ENCODE results near the gene RFPL4AL1. TPM values are rescaled to one million over a fixed set of nuclear protein-coding genes. Genes with fewer than 3 reads are reported as not detected.

RFPL4AL1 gene
- total RNA-seq, 1 donor from 2014 or later, result not detected

DNA sequence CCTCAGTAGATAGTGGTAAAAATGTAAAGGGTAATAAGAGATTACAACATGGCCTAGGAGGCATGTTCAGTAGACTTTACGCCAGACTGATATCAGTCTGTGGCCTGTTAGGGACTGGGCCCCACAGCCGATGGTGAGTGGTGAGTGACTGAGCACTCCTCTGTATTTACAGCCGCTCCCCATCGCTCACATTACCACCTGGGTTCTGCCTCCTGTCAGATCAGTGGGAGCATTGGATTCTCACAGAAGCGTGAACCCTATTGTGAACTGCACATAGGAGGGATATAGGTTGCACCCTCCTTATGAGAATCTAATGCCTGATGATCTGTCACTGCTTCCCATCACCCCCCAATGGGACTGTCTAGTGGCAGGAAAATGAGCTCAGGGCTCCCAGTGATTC is 45.0 kb downstream of the RFPL4AL1 start:
- no peak for DNase-seq
- ATAC-seq, result no peak
- intact Hi-C loops (cut with micrococcal nuclease), result no loop called here

DNA sequence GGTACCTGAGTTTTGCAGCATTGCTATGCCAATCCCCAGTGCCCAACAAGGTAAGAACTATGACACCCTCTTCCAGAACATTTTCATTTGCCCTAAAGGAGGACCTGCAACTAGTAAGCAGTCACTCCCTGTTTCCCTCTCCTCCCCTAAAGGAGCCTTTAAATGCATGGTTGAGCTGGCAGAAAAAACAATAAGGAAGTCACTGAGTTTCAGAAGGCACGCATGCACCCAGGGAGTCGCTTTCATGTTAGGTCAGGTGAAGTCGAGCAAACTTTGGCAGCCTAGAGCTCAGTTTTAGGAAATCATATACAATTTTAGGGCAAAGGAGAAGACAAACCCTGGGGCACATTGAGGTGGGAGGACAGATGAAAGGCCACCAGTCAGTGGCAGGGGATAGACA is 51.1 kb downstream of the RFPL4AL1 start:
- ATAC-seq, result no peak
- intact Hi-C loops (cut with micrococcal nuclease), result no loop called here

More for the DNA sequence above, 51.1 kb downstream of the RFPL4AL1 start:
- DNase-seq, result no peak

Other genes with a start within 250 kb of the RFPL4AL1 start
- gene SBK2, start 232.0 kb upstream of the RFPL4AL1 start, total RNA-seq, result 15.2 TPM
- 16.6 TPM for gene SBK3, start 223.6 kb upstream of the RFPL4AL1 start, total RNA-seq
- 14.7 TPM for gene ZNF579, start 188.3 kb upstream of the RFPL4AL1 start, total RNA-seq
- gene FIZ1, start 169.6 kb upstream of the RFPL4AL1 start, total RNA-seq, result 16.3 TPM
- 17.0 TPM for gene ZNF524, start 168.8 kb upstream of the RFPL4AL1 start, total RNA-seq
- 21.8 TPM for gene ZNF865, start 163.5 kb upstream of the RFPL4AL1 start, total RNA-seq
- 13.4 TPM for gene ZNF784, start 144.6 kb upstream of the RFPL4AL1 start, total RNA-seq
- 12.3 TPM for gene ZNF580, start 128.1 kb upstream of the RFPL4AL1 start, total RNA-seq
- 9.4 TPM for gene ZNF581, start 125.5 kb upstream of the RFPL4AL1 start, total RNA-seq
- gene CCDC106, start 120.9 kb upstream of the RFPL4AL1 start, total RNA-seq, result 16.8 TPM
- gene U2AF2, start 114.1 kb upstream of the RFPL4AL1 start, total RNA-seq, result 79.9 TPM
- 250 TPM for gene EPN1, start 93.9 kb upstream of the RFPL4AL1 start, total RNA-seq
- not detected for gene NLRP9, start 30.7 kb upstream of the RFPL4AL1 start, total RNA-seq
- gene RFPL4A, start 10.0 kb upstream of the RFPL4AL1 start, total RNA-seq, result not detected
- not detected for gene NLRP11, start 62.9 kb downstream of the RFPL4AL1 start, total RNA-seq
- gene NLRP4, start 67.4 kb downstream of the RFPL4AL1 start, total RNA-seq, result not detected
- not detected for gene NLRP13, start 163.2 kb downstream of the RFPL4AL1 start, total RNA-seq
- not detected for gene NLRP8, start 178.7 kb downstream of the RFPL4AL1 start, total RNA-seq
- gene NLRP5, start 217.7 kb downstream of the RFPL4AL1 start, total RNA-seq, result not detected